Measurements from ENCODE around the gene OSBPL9. TPM values are rescaled to one million over a fixed set of nuclear protein-coding genes. Genes with fewer than 3 reads are reported as not detected.
A peak's percentile ranks its signal among the peaks of the same experiment; 100 is the strongest.

The OSBPL9 gene
- total RNA-seq, 6 experiments from 2014 or later, result 39.8 to 54.2 (median 44.8) TPM

- H3K27me3 Mint-ChIP-seq (ENCODE audit: insufficient read depth), result no peaks in the 10 kb centered on the region
- H3K4me3 Mint-ChIP-seq, result no peak overlapping the region
- no peak for DNase-seq
- TF ChIP-seq CTCF (IDR thresholded peaks at IDR 0.05), result no peak
- no peaks in the 10 kb centered on the region for H3K9me3 Mint-ChIP-seq
- no peak overlapping the region for H3K27ac Mint-ChIP-seq
- peaks cover 20% of the 10 kb centered on the region for H3K4me1 Mint-ChIP-seq (ENCODE audit: low read depth)
- peaks cover 14% of the 10 kb centered on the region for H3K36me3 Mint-ChIP-seq (ENCODE audit: low read depth)
Observed at GRCh38 chr1:51758310-51758709, 141.4 kb downstream of the OSBPL9 start.

- peak overlapping the region; percentile 6 for H3K27ac Mint-ChIP-seq
Observed at GRCh38 chr1:51760872-51761271, 144.0 kb downstream of the OSBPL9 start.

GRCh38 chr1:51761351-51761750 lies 144.5 kb downstream of the OSBPL9 start:
- Mint-ChIP-seq H3K27ac (peak overlapping the region; percentile 24; the same call in 1 of the 2 replicates), H3K9me3 (no peaks in the 10 kb centered on the region), H3K27me3 (ENCODE audit: insufficient read depth) (no peaks in the 10 kb centered on the region), H3K36me3 (ENCODE audit: low read depth) (peaks cover 14% of the 10 kb centered on the region), H3K4me1 (ENCODE audit: low read depth) (peaks cover 32% of the 10 kb centered on the region), H3K4me3 (no peak overlapping the region)
- DNase-seq, result no peak
- no peak for TF ChIP-seq CTCF (IDR thresholded peaks at IDR 0.05)

More at GRCh38 chr1:51760872-51761271, 144.0 kb downstream of the OSBPL9 start:
- H3K36me3 Mint-ChIP-seq (ENCODE audit: low read depth), result peaks cover 9% of the 10 kb centered on the region
- peak; percentile 20 for DNase-seq
- no peaks in the 10 kb centered on the region for H3K9me3 Mint-ChIP-seq
- no peaks in the 10 kb centered on the region for H3K27me3 Mint-ChIP-seq (ENCODE audit: insufficient read depth)
- peaks cover 31% of the 10 kb centered on the region for H3K4me1 Mint-ChIP-seq (ENCODE audit: low read depth)
- H3K4me3 Mint-ChIP-seq, result no peak overlapping the region
- no peak for TF ChIP-seq CTCF (IDR thresholded peaks at IDR 0.05)

GRCh38 chr1:51768971-51769588 lies 152.2 kb downstream of the OSBPL9 start:
- peaks cover 2% of the 10 kb centered on the region; the same call in 1 of the 2 replicates for H3K27me3 Mint-ChIP-seq (ENCODE audit: insufficient read depth)
- peaks cover 42% of the 10 kb centered on the region for H3K4me1 Mint-ChIP-seq (ENCODE audit: low read depth)
- H3K9me3 Mint-ChIP-seq, result no peaks in the 10 kb centered on the region
- peak; percentile 96 for TF ChIP-seq CTCF (IDR thresholded peaks at IDR 0.05)
- H3K27ac Mint-ChIP-seq, result no peak overlapping the region
- H3K36me3 Mint-ChIP-seq (ENCODE audit: low read depth), result peaks cover 34% of the 10 kb centered on the region
- no peak overlapping the region for H3K4me3 Mint-ChIP-seq
- DNase-seq, result peak; percentile 61

GRCh38 chr1:51776408-51776807 lies 159.5 kb downstream of the OSBPL9 start:
- no peak overlapping the region for H3K27ac Mint-ChIP-seq
- H3K27me3 Mint-ChIP-seq (ENCODE audit: insufficient read depth), result peaks cover 2% of the 10 kb centered on the region; the same call in 1 of the 2 replicates
- no peak for DNase-seq
- TF ChIP-seq CTCF (IDR thresholded peaks at IDR 0.05), result no peak
- no peak overlapping the region for H3K4me3 Mint-ChIP-seq
- H3K9me3 Mint-ChIP-seq, result no peaks in the 10 kb centered on the region
- peaks cover 26% of the 10 kb centered on the region for H3K4me1 Mint-ChIP-seq (ENCODE audit: low read depth)
- peaks cover 48% of the 10 kb centered on the region for H3K36me3 Mint-ChIP-seq (ENCODE audit: low read depth)

Measured in HFFc6 (cell line).